Uterus (tissue), 2 donors: Measurements from ENCODE around the gene RARA.

Experiments
- POLR2A ChIP-seq, 2 donors: fragments of 450-650 bp; IDR thresholded peaks; one replicate each; pipeline ENCODE4 v1.6.1; 2016; ENCODE audit warnings: antibody characterized with exemption in 2 of 2, mild to moderate bottlenecking in 1 of 2, moderate library complexity in 1 of 2
- TF ChIP-seq, protein P1 (sequence below), 4 experiments: fragments of 200-600 bp in 2 of 4; fragments of 450-650 bp in 2 of 4; sonication (generic) in 2 of 4; IDR thresholded peaks; one replicate each; pipeline ENCODE4 v1.5.1; 2016 to 2019; ENCODE audit warnings: antibody characterized with exemption in 4 of 4, mild to moderate bottlenecking in 2 of 4, moderate library complexity in 1 of 4

DNA sequence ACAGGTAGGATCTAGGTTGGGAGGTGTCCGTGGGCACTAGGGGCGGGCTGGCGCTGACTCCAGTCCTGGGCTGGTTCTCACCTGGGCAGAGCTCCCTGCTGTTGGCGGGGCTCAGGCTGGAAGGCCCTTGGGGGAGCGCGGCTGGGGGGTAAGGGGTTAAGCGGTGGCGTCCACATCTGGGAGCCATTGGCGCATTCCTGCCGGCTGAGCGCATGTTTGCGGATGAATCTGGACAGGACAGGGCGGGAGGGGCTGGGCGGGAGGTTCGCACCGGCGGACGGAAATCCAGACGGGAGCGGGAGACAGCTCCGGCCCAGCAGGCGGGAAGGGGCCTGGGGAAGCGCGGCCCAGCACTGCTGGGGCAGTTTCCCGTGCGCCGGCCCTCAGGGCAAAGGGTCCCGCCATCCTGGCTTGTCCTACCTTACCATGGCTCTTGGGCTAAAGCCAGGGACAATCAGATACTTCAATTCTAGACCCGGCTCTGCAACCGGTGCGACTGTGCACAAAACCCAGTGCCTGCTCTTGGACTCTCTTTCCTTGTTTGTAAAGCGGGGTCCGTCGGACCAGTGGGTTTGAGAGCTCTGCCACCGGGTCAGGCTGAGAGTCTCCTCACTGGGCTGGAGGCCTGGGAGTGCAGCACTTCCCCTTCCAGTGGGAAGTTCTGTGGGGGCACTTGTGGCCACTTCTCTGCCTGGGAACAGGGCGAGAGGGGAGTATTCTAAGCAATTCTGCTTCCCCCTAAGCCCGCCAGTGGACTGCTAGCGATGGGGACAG, 7.8 kb downstream of the RARA start:
- TF ChIP-seq, protein P1, sequence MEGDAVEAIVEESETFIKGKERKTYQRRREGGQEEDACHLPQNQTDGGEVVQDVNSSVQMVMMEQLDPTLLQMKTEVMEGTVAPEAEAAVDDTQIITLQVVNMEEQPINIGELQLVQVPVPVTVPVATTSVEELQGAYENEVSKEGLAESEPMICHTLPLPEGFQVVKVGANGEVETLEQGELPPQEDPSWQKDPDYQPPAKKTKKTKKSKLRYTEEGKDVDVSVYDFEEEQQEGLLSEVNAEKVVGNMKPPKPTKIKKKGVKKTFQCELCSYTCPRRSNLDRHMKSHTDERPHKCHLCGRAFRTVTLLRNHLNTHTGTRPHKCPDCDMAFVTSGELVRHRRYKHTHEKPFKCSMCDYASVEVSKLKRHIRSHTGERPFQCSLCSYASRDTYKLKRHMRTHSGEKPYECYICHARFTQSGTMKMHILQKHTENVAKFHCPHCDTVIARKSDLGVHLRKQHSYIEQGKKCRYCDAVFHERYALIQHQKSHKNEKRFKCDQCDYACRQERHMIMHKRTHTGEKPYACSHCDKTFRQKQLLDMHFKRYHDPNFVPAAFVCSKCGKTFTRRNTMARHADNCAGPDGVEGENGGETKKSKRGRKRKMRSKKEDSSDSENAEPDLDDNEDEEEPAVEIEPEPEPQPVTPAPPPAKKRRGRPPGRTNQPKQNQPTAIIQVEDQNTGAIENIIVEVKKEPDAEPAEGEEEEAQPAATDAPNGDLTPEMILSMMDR (IDR thresholded peaks at IDR 0.05), result peak in 3 of 4 experiments; percentile 2 to 9 (median 2)
- TF ChIP-seq POLR2A (IDR thresholded peaks at IDR 0.05), result peak; percentile 19 to 58
